Measurements from ENCODE around the gene AKT2. TPM values are rescaled to one million over a fixed set of nuclear protein-coding genes. Genes with fewer than 3 reads are reported as not detected.

The AKT2 gene
- total and polyA plus RNA-seq, 2 of the 8 experiments (the other 6 are each of a cell fraction or from before 2014, with no cell fraction given): 151 to 183 TPM

DNA sequence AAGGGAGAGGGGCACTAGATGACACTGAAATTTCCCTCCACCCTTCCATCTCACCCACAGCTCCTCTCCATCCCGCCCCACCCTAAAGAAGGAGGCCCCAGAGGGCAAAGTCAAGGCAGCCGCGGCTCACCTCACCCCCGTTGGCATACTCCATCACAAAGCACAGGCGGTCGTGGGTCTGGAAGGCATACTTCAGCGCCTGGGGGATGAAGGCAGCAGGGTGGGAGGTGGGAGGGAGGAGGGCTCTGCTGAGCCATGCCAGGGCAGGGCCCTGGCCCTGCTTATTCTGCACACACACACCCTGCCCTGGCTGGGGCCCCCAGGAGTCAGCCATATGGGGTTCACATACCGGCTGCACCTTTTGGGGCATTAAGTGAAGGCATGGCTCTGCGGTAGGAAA is 46.4 kb downstream of the AKT2 start:
- H3K23ac ChIP-seq (ENCODE audit: insufficient read length): no peak overlapping the region
- FAIRE-seq (no peak), DNase-seq (ENCODE audit: low read depth in 1 of 2, low spot score in 2 of 2) (no peak)
- H4K8ac ChIP-seq (ENCODE audit: extremely low read depth, insufficient read depth, low read length): no peak overlapping the region
- ChIA-PET POLR2A (ENCODE audit: partially characterized antibody) (interaction anchor here (0.7 to 0.9 kb wide), 2 partner anchors 77 to 562 kb away, joined by 3 read pairs; no protein-coding TSS in a partner anchor), CTCF (ENCODE audit: partially characterized antibody) (interaction anchor here (0.6 kb wide), 1 partner anchor 184 kb away, joined by 3 read pairs; no protein-coding TSS in a partner anchor)
- H2BK12ac ChIP-seq (ENCODE audit: low read depth, low read length): no peak overlapping the region
- no peak overlapping the region for H3K56ac ChIP-seq (replicated peaks; ENCODE audit: insufficient read length, low read depth, low read length)
- peaks cover 4 to 32% (median 13%) of the 10 kb centered on the region in 4 experiments; a peak in 6 of 8 replicates for H3K36me3 ChIP-seq (ENCODE audit: control insufficient read depth in 2 of 4, insufficient read depth in 4 of 4, low read length in 3 of 4)
- TF ChIP-seq, protein P1, sequence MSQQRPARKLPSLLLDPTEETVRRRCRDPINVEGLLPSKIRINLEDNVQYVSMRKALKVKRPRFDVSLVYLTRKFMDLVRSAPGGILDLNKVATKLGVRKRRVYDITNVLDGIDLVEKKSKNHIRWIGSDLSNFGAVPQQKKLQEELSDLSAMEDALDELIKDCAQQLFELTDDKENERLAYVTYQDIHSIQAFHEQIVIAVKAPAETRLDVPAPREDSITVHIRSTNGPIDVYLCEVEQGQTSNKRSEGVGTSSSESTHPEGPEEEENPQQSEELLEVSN (IDR thresholded peaks at IDR 0.05): no peak
- H3K14ac ChIP-seq (ENCODE audit: insufficient read length): no peak overlapping the region
- H3K79me2 ChIP-seq (ENCODE audit: control insufficient read depth in 1 of 2, insufficient read depth in 2 of 2, low read length in 2 of 2): no peaks in the 10 kb centered on the region
- peaks cover 0 to 11% of the 10 kb centered on the region in 2 experiments for H4K20me1 ChIP-seq (replicated peaks in 1 of 2; ENCODE audit: control insufficient read depth in 1 of 2, insufficient read depth in 2 of 2, low read length in 2 of 2)
- H3K4me1 ChIP-seq (replicated peaks in 1 of 4; ENCODE audit: control insufficient read depth in 3 of 4, insufficient read depth in 4 of 4, low read length in 3 of 4): peaks cover 0 to 2% (median 0%) of the 10 kb centered on the region in 4 experiments; a peak in 1 of 7 replicates
- no peak overlapping the region for H3K4ac ChIP-seq (replicated peaks; ENCODE audit: insufficient read length, low read depth, low read length)
- H2AFZ ChIP-seq (ENCODE audit: low read length): no peak overlapping the region
- H2BK20ac ChIP-seq (ENCODE audit: low read length): no peak overlapping the region
- H3K4me2 ChIP-seq (ENCODE audit: insufficient read depth in 1 of 2, low read depth in 2 of 2, low read length in 2 of 2): no peak overlapping the region
- H3K27me3 ChIP-seq (replicated peaks in 1 of 4; ENCODE audit: control insufficient read depth in 3 of 4, extremely low read depth in 1 of 4, insufficient read depth in 3 of 4, low read length in 3 of 4): no peaks in the 10 kb centered on the region
- no peak overlapping the region for H4K5ac ChIP-seq (ENCODE audit: insufficient read length, low read depth, low read length)
- H3K4me3 ChIP-seq (ENCODE audit: extremely low read depth in 1 of 4, insufficient read depth in 2 of 4, low read depth in 3 of 4, low read length in 4 of 4): no peak overlapping the region
- whole genome bisulfite sequencing, 2 experiments (ENCODE audit: extremely low coverage in 1 of 2, insufficient coverage in 1 of 2, insufficient read length in 1 of 2, insufficient replicate concordance in 2 of 2, low coverage in 1 of 2, low lambda C conversion rate in 2 of 2, missing lambda C conversion rate in 1 of 2): 87% methylated on average over 8 of the region's 9 CpGs; no CpG with 5 or more reads in 1 of the 2 experiments
- H3K79me1 ChIP-seq (ENCODE audit: low read depth, low read length): peaks cover 2% of the 10 kb centered on the region; the same call in 1 of the 2 replicates
- H4K91ac ChIP-seq (replicated peaks; ENCODE audit: insufficient read length, low read length): no peak overlapping the region
- no peaks in the 10 kb centered on the region for H3K23me2 ChIP-seq (ENCODE audit: low read depth, low read length)
- H2BK120ac ChIP-seq (replicated peaks; ENCODE audit: low read depth, low read length): no peak overlapping the region
- no peaks in the 10 kb centered on the region for H3K9me3 ChIP-seq (ENCODE audit: insufficient read depth in 2 of 2, low read depth in 1 of 2, low read length in 1 of 2)
- H2BK5ac ChIP-seq (ENCODE audit: low read depth, low read length): no peak overlapping the region
- no peak overlapping the region for H3K27ac ChIP-seq (ENCODE audit: low read depth, low read length)
- no peak overlapping the region for H3K18ac ChIP-seq (ENCODE audit: extremely low read depth, low read length)
- no peak overlapping the region for H2BK15ac ChIP-seq (ENCODE audit: low read length)
- H3K9ac ChIP-seq (replicated peaks in 1 of 4; ENCODE audit: extremely low read depth in 1 of 4, low read depth in 3 of 4, low read length in 3 of 4): no peak overlapping the region
- no peak overlapping the region for H2AK5ac ChIP-seq (ENCODE audit: low read depth, low read length)

Data from H1 (cell line).